HEK293 (cell line): Measurements from ENCODE around the gene MAP3K7.

ENCODE experiments used
- CTCF ChIA-PET: fragments of 350-600 bp; formaldehyde crosslinking; extraction: SDS; loops from one replicate; lab custom pipeline; 2021; ENCODE audit warnings: antibody characterized with exemption; lab: Yijun Ruan, JAX
- POLR2A ChIA-PET: fragments of 300-600 bp; formaldehyde crosslinking; extraction: SDS; loops from one replicate; lab custom pipeline; 2020; ENCODE audit warnings: antibody characterized with exemption, inconsistent platforms; lab: Yijun Ruan, JAX
- H3K27ac ChIP-seq: fragments of 200-500 bp; sonication (Bioruptor generic); 2 replicates; pipeline ENCODE4 v1.5.1; 2014; ENCODE audit warnings: low read depth, low read length, control low read depth, inconsistent platforms; ENCODE audit errors: extremely low read depth
- H3K36me3 ChIP-seq, 2 experiments: fragments of 200-500 bp in 1 of 2; sonication (Bioruptor generic) in 1 of 2; 1 replicate in 1 of 2; 2 replicates in 1 of 2; pipeline ENCODE4 v1.5.1; 2014 to 2017; ENCODE audit warnings: inconsistent platforms in 2 of 2, low read length in 2 of 2; ENCODE audit not compliant: control insufficient read depth in 2 of 2, insufficient read depth in 1 of 2
- H3K4me1 ChIP-seq: fragments of 200-500 bp; sonication (Bioruptor generic); 2 replicates; pipeline ENCODE4 v1.5.1; 2014; ENCODE audit warnings: mild to moderate bottlenecking, low read length, inconsistent platforms; ENCODE audit not compliant: control insufficient read depth, insufficient read depth
- H3K4me3 ChIP-seq: 2 replicates; pipeline ENCODE4 v1.5.1; 2011; ENCODE audit warnings: low read depth, mild to moderate bottlenecking, control low read depth, low read length, moderate library complexity
- H3K9me3 ChIP-seq: fragments of 200-500 bp; sonication (Bioruptor generic); 2 replicates; pipeline ENCODE4 v1.5.1; 2014; ENCODE audit warnings: low read depth, low read length, inconsistent platforms; ENCODE audit not compliant: control insufficient read depth, insufficient read depth
- GLI4 ChIP-seq: fragments of 450-650 bp; formaldehyde crosslinking; IDR thresholded peaks from 2 replicates; pipeline ENCODE4 v1.5.1; 2016; ENCODE audit warnings: missing biosample characterization, missing genetic modification characterization
- KLF8 ChIP-seq: fragments of 450-650 bp; formaldehyde crosslinking; IDR thresholded peaks from 2 replicates; pipeline ENCODE4 v1.5.1; 2016; ENCODE audit warnings: missing biosample characterization, missing genetic modification characterization
- PBX3 ChIP-seq: sonication (generic); formaldehyde crosslinking; IDR thresholded peaks from 2 replicates; pipeline ENCODE4 v1.8.1; 2022; ENCODE audit warnings: mild to moderate bottlenecking, moderate library complexity, missing genetic modification reagents
- ZEB2 ChIP-seq: fragments of 450-650 bp; formaldehyde crosslinking; IDR thresholded peaks from 2 replicates; pipeline ENCODE4 v1.5.1; 2016; ENCODE audit warnings: missing biosample characterization, missing genetic modification characterization
- ZFP3 ChIP-seq: fragments of 450-650 bp; formaldehyde crosslinking; IDR thresholded peaks from 2 replicates; pipeline ENCODE4 v1.5.1; 2016; ENCODE audit warnings: low read depth, missing biosample characterization, missing genetic modification characterization
- ZNF10 ChIP-seq: fragments of 450-650 bp; formaldehyde crosslinking; IDR thresholded peaks from 2 replicates; pipeline ENCODE4 v1.5.1; 2017; ENCODE audit warnings: missing biosample characterization, missing genetic modification characterization
- ZNF23 ChIP-seq: fragments of 450-650 bp; formaldehyde crosslinking; IDR thresholded peaks from 2 replicates; pipeline ENCODE4 v1.5.1; 2016; ENCODE audit warnings: missing biosample characterization, missing genetic modification characterization, borderline replicate concordance
- ZNF248 ChIP-seq: fragments of 450-650 bp; formaldehyde crosslinking; IDR thresholded peaks from 2 replicates; pipeline ENCODE4 v1.5.1; 2017; ENCODE audit warnings: missing biosample characterization, missing genetic modification characterization
- ZNF274 ChIP-seq, 2 experiments: fragments of 200-500 bp in 1 of 2; fragments of 450-650 bp in 1 of 2; sonication (Bioruptor generic) in 1 of 2; formaldehyde crosslinking in 1 of 2; IDR thresholded peaks; 2 replicates each; pipeline versions ENCODE4 v1.5.1 to v1.6.1; 2014 to 2016; ENCODE audit warnings: borderline replicate concordance in 1 of 2, inconsistent platforms in 1 of 2, low read length in 1 of 2, missing biosample characterization in 1 of 2, missing genetic modification characterization in 1 of 2
- ZNF335 ChIP-seq: fragments of 450-650 bp; formaldehyde crosslinking; conservative IDR thresholded peaks from 2 replicates; pipeline ENCODE4 v1.5.1; 2016; ENCODE audit warnings: missing biosample characterization, missing genetic modification characterization
- ZNF366 ChIP-seq: fragments of 450-650 bp; formaldehyde crosslinking; conservative IDR thresholded peaks from 2 replicates; pipeline ENCODE4 v1.5.1; 2016; ENCODE audit warnings: missing biosample characterization, missing genetic modification characterization
- ZNF449 ChIP-seq: fragments of 450-650 bp; formaldehyde crosslinking; IDR thresholded peaks from 2 replicates; pipeline ENCODE4 v1.5.1; 2017; ENCODE audit warnings: missing biosample characterization, mild to moderate bottlenecking, missing genetic modification characterization, moderate library complexity
- ZNF473 ChIP-seq: fragments of 450-650 bp; formaldehyde crosslinking; IDR thresholded peaks from 2 replicates; pipeline ENCODE4 v1.5.1; 2017; ENCODE audit warnings: missing biosample characterization, missing genetic modification characterization
- ZNF501 ChIP-seq: fragments of 450-650 bp; formaldehyde crosslinking; IDR thresholded peaks from 2 replicates; pipeline ENCODE4 v1.5.1; 2016; ENCODE audit warnings: missing biosample characterization, missing genetic modification characterization
- ZNF514 ChIP-seq: fragments of 450-650 bp; formaldehyde crosslinking; IDR thresholded peaks from 2 replicates; pipeline ENCODE4 v1.5.1; 2016; ENCODE audit warnings: missing biosample characterization, missing genetic modification characterization
- ZNF518A ChIP-seq: fragments of 450-650 bp; formaldehyde crosslinking; conservative IDR thresholded peaks from 2 replicates; pipeline ENCODE4 v1.5.1; 2016; ENCODE audit warnings: low read depth, missing biosample characterization, missing genetic modification characterization
- ZNF548 ChIP-seq: fragments of 450-650 bp; formaldehyde crosslinking; IDR thresholded peaks from 2 replicates; pipeline ENCODE4 v1.5.1; 2016; ENCODE audit warnings: missing biosample characterization, missing genetic modification characterization
- ZNF558 ChIP-seq: fragments of 450-650 bp; formaldehyde crosslinking; IDR thresholded peaks from 2 replicates; pipeline ENCODE4 v1.5.1; 2016; ENCODE audit warnings: missing biosample characterization, missing genetic modification characterization
- ZNF560 ChIP-seq: fragments of 450-650 bp; formaldehyde crosslinking; IDR thresholded peaks from 2 replicates; pipeline ENCODE4 v1.5.1; 2017; ENCODE audit warnings: missing biosample characterization, missing genetic modification characterization, borderline replicate concordance
- ZNF600 ChIP-seq: fragments of 450-650 bp; formaldehyde crosslinking; IDR thresholded peaks from 2 replicates; pipeline ENCODE4 v1.5.1; 2016; ENCODE audit warnings: missing biosample characterization, missing genetic modification characterization
- ZNF626 ChIP-seq: fragments of 450-650 bp; sonication (Bioruptor Pico); formaldehyde crosslinking; IDR thresholded peaks from 2 replicates; pipeline ENCODE4 v1.5.1; 2018; ENCODE audit warnings: missing biosample characterization, missing genetic modification characterization, inconsistent platforms
- ZNF747 ChIP-seq: fragments of 450-650 bp; formaldehyde crosslinking; IDR thresholded peaks from 2 replicates; pipeline ENCODE4 v1.5.1; 2016; ENCODE audit warnings: missing biosample characterization, missing genetic modification characterization
- ZNF843 ChIP-seq: fragments of 450-650 bp; formaldehyde crosslinking; IDR thresholded peaks from 2 replicates; pipeline ENCODE4 v1.5.1; 2016; ENCODE audit warnings: missing biosample characterization, missing genetic modification characterization
- ZXDB ChIP-seq: fragments of 450-650 bp; formaldehyde crosslinking; IDR thresholded peaks from 2 replicates; pipeline ENCODE4 v1.5.1; 2016; ENCODE audit warnings: missing biosample characterization, missing genetic modification characterization

MAP3K7 gene

GRCh38 chr6:90537723-90538258 lies 49.1 kb downstream of the MAP3K7 start (continued):
- TF ChIP-seq ZNF747 (tag by site-specific recombination) (no peak), ZNF600 (tag by site-specific recombination) (no peak), KLF8 (tag by site-specific recombination) (peak; percentile 69), ZNF626 (tag by site-specific recombination) (no peak), ZNF843 (tag by site-specific recombination) (peak; percentile 76), ZNF558 (no peak), ZNF366 (tag by site-specific recombination) (peak; percentile 67)

GRCh38 chr6:90537027-90537426 lies 49.8 kb downstream of the MAP3K7 start:
- Histone ChIP-seq H3K36me3 (peaks cover 0 to 45% of the 10 kb centered on the region in 2 experiments; a peak in 1 of 3 replicates), H3K4me1 (peaks cover 22% of the 10 kb centered on the region), H3K4me3 (no peak overlapping the region), H3K9me3 (no peaks in the 10 kb centered on the region), H3K27ac (no peak overlapping the region)
- TF ChIP-seq ZNF10 (tag by site-specific recombination) (no peak), ZNF600 (tag by site-specific recombination) (no peak), GLI4 (tag by site-specific recombination) (no peak), ZNF274 (IDR thresholded peaks at IDR 0.05; ENCODE audit: low read length) (no peak), ZNF274 (tag by site-specific recombination; IDR thresholded peaks at IDR 0.05; ENCODE audit: borderline replicate concordance) (no peak), ZNF248 (tag by site-specific recombination) (no peak), ZNF449 (tag by site-specific recombination) (no peak), ZNF23 (tag by site-specific recombination) (no peak), ZNF518A (tag by site-specific recombination) (no peak), ZNF548 (tag by site-specific recombination) (no peak)
- ChIA-PET POLR2A (no interaction called here), CTCF (interaction anchor here (1.0 to 1.1 kb wide), 2 partner anchors 18 to 39 kb away, joined by 4 read pairs; no protein-coding TSS in a partner anchor)

GRCh38 chr6:90536520-90536919 lies 50.4 kb downstream of the MAP3K7 start:
- H3K36me3 ChIP-seq = peaks cover 3 to 46% of the 10 kb centered on the region in 2 experiments; a peak in 2 of 3 replicates

More at GRCh38 chr6:90536520-90536919, 50.4 kb downstream of the MAP3K7 start:
- H3K27ac ChIP-seq = no peak overlapping the region
- peaks cover 22% of the 10 kb centered on the region for H3K4me1 ChIP-seq
- H3K4me3 ChIP-seq = no peak overlapping the region
- ChIA-PET POLR2A (no interaction called here), CTCF (interaction anchor here (0.7 to 1.1 kb wide), 3 partner anchors 18 to 233 kb away, joined by 3 to 4 read pairs (median 4); no protein-coding TSS in a partner anchor)
- TF ChIP-seq ZNF501 (tag by site-specific recombination) (no peak), ZXDB (tag by site-specific recombination) (no peak), ZNF514 (tag by site-specific recombination) (no peak), PBX3 (CRISPR knock-in tag) (no peak), ZNF335 (tag by site-specific recombination) (no peak), ZNF473 (tag by site-specific recombination) (no peak), ZEB2 (tag by site-specific recombination) (no peak), ZFP3 (tag by site-specific recombination) (no peak), ZNF560 (tag by site-specific recombination) (no peak)
- H3K9me3 ChIP-seq = no peaks in the 10 kb centered on the region
